Uterus (tissue), 2 donors: Measurements from ENCODE around the gene SORBS1.

Experiments
- POLR2A ChIP-seq, 2 donors: fragments of 450-650 bp; IDR thresholded peaks; one replicate each; pipeline ENCODE4 v1.6.1; 2016; ENCODE audit warnings: antibody characterized with exemption in 2 of 2, mild to moderate bottlenecking in 1 of 2, moderate library complexity in 1 of 2
- TF ChIP-seq, protein P1 (sequence below), 4 experiments: fragments of 200-600 bp in 2 of 4; fragments of 450-650 bp in 2 of 4; sonication (generic) in 2 of 4; IDR thresholded peaks; one replicate each; pipeline ENCODE4 v1.5.1; 2016 to 2019; ENCODE audit warnings: antibody characterized with exemption in 4 of 4, mild to moderate bottlenecking in 2 of 4, moderate library complexity in 1 of 4

DNA sequence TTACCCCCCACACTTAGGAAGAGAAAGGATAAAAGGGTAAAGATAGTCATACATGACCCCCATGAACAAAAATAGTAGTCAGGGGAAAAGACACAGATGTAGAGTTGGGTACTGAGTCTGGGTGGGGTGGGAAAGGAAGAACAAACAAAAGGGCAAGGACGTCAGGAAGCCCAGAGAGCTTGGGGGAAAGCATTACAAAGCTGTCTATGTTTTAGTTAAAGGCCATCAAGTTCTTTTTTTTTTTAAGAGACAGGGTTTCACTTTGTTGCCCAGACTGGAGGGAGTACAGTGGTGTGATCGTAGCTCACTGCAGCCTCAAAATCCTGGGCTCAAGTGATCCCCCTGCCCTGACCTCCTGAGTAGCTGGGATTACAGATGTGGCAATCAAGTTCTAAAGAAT is 172.0 kb downstream of the SORBS1 start:
- no peak for TF ChIP-seq POLR2A (IDR thresholded peaks at IDR 0.05)
- TF ChIP-seq, protein P1, sequence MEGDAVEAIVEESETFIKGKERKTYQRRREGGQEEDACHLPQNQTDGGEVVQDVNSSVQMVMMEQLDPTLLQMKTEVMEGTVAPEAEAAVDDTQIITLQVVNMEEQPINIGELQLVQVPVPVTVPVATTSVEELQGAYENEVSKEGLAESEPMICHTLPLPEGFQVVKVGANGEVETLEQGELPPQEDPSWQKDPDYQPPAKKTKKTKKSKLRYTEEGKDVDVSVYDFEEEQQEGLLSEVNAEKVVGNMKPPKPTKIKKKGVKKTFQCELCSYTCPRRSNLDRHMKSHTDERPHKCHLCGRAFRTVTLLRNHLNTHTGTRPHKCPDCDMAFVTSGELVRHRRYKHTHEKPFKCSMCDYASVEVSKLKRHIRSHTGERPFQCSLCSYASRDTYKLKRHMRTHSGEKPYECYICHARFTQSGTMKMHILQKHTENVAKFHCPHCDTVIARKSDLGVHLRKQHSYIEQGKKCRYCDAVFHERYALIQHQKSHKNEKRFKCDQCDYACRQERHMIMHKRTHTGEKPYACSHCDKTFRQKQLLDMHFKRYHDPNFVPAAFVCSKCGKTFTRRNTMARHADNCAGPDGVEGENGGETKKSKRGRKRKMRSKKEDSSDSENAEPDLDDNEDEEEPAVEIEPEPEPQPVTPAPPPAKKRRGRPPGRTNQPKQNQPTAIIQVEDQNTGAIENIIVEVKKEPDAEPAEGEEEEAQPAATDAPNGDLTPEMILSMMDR (IDR thresholded peaks at IDR 0.05), result no peak
